Upper lobe of left lung (tissue), 4 donors: ENCODE results near the gene FOLR2.

ENCODE experiments used
- CTCF ChIP-seq, 6 experiments: fragments of 450-650 bp in 4 of 6; fragments of 200-600 bp in 2 of 6; sonication (generic) in 2 of 6; IDR thresholded peaks; one replicate each; pipeline ENCODE4 v1.5.1; 2016 to 2019; ENCODE audit warnings: antibody characterized with exemption in 6 of 6
- EP300 ChIP-seq, 4 donors: sonication (generic); formaldehyde crosslinking; IDR thresholded peaks; one replicate each; pipeline ENCODE4 v1.5.1; 2017; ENCODE audit warnings: antibody characterized with exemption in 4 of 4, control low read depth in 2 of 4

- no peak for TF ChIP-seq CTCF (IDR thresholded peaks at IDR 0.05)
- no peak for TF ChIP-seq EP300 (IDR thresholded peaks at IDR 0.05)
Measured at GRCh38 chr11:72189455-72190250, 26.9 kb upstream of the FOLR2 start.
